Measurements from ENCODE around the gene ENO2. TPM values are rescaled to one million over a fixed set of nuclear protein-coding genes. Genes with fewer than 3 reads are reported as not detected.
"Not testable (repeated sequence)": the region's sequence is repeated elsewhere in the genome, so short reads cannot be mapped to it uniquely, and the experiment has no call there.

Gene ENO2
- 10 to 100 TPM; 13.0 to 25.3 (median 19.8) TPM for total RNA-seq

GRCh38 chr12:6914246-6914946, at the start of gene ENO2:
Gene ENO2, plus strand, starts transcription at chr12:6914580. Its CDS starts 1,253 bp downstream, at chr12:6915833.
- peak in 1 of 2 donors; percentile 61 for TF ChIP-seq POLR2A (IDR thresholded peaks at IDR 0.05)
- TF ChIP-seq, protein P1, sequence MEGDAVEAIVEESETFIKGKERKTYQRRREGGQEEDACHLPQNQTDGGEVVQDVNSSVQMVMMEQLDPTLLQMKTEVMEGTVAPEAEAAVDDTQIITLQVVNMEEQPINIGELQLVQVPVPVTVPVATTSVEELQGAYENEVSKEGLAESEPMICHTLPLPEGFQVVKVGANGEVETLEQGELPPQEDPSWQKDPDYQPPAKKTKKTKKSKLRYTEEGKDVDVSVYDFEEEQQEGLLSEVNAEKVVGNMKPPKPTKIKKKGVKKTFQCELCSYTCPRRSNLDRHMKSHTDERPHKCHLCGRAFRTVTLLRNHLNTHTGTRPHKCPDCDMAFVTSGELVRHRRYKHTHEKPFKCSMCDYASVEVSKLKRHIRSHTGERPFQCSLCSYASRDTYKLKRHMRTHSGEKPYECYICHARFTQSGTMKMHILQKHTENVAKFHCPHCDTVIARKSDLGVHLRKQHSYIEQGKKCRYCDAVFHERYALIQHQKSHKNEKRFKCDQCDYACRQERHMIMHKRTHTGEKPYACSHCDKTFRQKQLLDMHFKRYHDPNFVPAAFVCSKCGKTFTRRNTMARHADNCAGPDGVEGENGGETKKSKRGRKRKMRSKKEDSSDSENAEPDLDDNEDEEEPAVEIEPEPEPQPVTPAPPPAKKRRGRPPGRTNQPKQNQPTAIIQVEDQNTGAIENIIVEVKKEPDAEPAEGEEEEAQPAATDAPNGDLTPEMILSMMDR (IDR thresholded peaks at IDR 0.05): no peak
- Histone ChIP-seq H3K27ac (peak within 1 kb of the TSS; percentile 50 to 76 (median 76)), H3K27me3 (no peaks in the 10 kb centered on the region), H3K4me1 (peaks cover 26 to 32% of the 10 kb centered on the region in 2 donors), H3K36me3 (no peaks in the 10 kb centered on the region), H3K9me3 (no peaks in the 10 kb centered on the region), H3K4me3 (replicated peaks in 1 of 3) (peak within 1 kb of the TSS; percentile 24 to 61 (median 34))
- WGBS, 2 donors: 0 to 2% methylated on average over 16 to 35 of the region's 68 CpGs
- intact Hi-C loops (cut with DNase I): loop anchor here (5.0 kb wide), 1 partner anchor 42 kb away; the partner anchor contains the start of gene SPSB2
- peak; percentile 76 to 77 for DNase-seq

GRCh38 chr12:6865307-6865706, 49.1 kb upstream of the ENO2 start:
- intact Hi-C loops (cut with DNase I); H3K4me3 ChIP-seq (replicated peaks in 1 of 3); H3K27me3 ChIP-seq; H3K27ac ChIP-seq; H3K9me3 ChIP-seq; DNase-seq: not testable (repeated sequence)
- WGBS, 2 donors: 88 to 98% methylated on average over 5 of the region's 5 CpGs
- H3K36me3 ChIP-seq: peaks cover 49 to 50% of the 10 kb centered on the region in 2 donors
- H3K4me1 ChIP-seq: peaks cover 16 to 23% of the 10 kb centered on the region in 2 donors

DNA sequence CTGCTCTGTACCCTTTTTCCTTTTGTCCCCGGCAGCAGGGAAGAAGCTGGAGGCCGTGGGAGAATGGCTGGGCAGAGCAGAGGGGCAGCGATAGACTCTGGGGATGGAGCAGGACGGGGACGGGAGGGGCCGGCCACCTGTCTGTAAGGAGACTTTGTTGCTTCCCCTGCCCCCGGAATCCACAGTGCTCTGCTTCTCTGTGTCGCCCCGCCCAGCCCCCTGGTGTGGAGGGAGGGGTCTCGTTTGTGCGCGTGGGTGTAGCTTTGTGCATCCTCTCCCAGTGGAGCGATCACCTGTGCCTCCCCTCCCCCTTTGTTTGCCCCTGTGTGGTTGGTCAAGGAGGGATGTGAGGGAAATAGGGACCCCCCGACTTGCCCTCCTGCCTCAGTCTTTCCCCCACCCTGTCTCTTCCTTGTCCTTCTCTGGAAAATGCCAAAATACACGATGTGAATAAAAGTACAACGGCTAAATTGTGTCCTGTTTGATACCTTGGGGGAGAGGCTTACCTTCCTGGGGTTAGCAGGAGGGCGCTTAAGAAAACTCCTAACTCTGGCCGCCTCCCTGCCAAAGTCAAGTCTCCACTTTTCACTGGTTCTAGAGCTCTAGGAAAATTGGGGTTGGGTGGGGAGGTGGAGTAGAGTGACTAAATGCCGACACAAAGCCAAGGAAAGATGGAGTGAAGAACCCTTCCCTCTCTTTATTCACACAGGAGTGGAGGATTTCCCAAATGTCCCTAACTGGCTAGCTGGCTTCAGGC, 48.0 kb upstream of the ENO2 start:
- H3K4me1 ChIP-seq: peaks cover 17 to 28% of the 10 kb centered on the region in 2 donors
- peak overlapping the region in 1 of 3 donors; percentile 100 for H3K4me3 ChIP-seq (replicated peaks in 1 of 3)
- no peaks in the 10 kb centered on the region for H3K27me3 ChIP-seq
- peak overlapping the region in 2 of 3 donors; percentile 84 to 98 for H3K27ac ChIP-seq
- DNase-seq: no peak
- intact Hi-C loops (cut with DNase I): no loop called here
- peaks cover 42 to 45% of the 10 kb centered on the region in 2 donors for H3K36me3 ChIP-seq
- 77 to 78% methylated on average over 17 to 19 of the region's 19 CpGs for WGBS, 2 donors
- no peak for TF ChIP-seq POLR2A (IDR thresholded peaks at IDR 0.05)
- TF ChIP-seq, protein P1 (IDR thresholded peaks at IDR 0.05): no peak
- H3K9me3 ChIP-seq: no peaks in the 10 kb centered on the region

DNA sequence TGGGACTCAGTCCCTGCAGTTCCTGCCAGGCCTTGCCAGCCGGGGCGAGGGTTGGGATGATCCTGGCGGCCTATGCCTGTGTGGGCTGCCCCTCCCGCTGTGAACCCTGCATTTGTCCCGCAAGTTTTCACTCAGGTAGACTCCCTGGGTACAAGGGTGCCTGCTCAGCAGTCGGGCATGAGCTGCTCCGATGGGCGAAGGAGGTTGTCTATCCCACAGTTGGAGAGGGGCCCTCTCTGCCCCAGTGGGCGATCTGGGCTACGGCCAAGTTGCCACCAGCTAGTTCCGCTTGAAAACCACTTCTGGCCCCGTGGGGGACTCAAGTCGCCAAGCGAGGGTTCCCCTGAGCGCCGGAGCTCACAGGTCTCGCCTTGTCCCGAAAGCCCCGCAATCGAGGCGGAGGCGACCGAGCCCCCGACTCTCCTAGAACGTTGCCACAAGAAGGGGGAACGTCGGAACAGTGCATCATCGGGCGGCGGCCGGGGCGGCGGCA, 47.4 kb upstream of the ENO2 start:
- 0 to 3% methylated on average over 10 to 14 of the region's 33 CpGs for WGBS, 2 donors
- peak overlapping the region; percentile 84 to 98 (median 92) for H3K27ac ChIP-seq
- DNase-seq: no peak
- H3K9me3 ChIP-seq: no peaks in the 10 kb centered on the region
- H3K4me1 ChIP-seq: peaks cover 24 to 34% of the 10 kb centered on the region in 2 donors
- H3K27me3 ChIP-seq: no peaks in the 10 kb centered on the region
- H3K36me3 ChIP-seq: peaks cover 39 to 41% of the 10 kb centered on the region in 2 donors
- intact Hi-C loops (cut with DNase I): no loop called here
- H3K4me3 ChIP-seq (replicated peaks in 1 of 3): peak overlapping the region in 2 of 3 donors; percentile 46 to 100
- TF ChIP-seq POLR2A (IDR thresholded peaks at IDR 0.05): no peak
- TF ChIP-seq, protein P1 (IDR thresholded peaks at IDR 0.05): peak in 1 of 6 experiments; percentile 15

- Histone ChIP-seq H3K27me3 (no peaks in the 10 kb centered on the region), H3K4me3 (replicated peaks in 1 of 3) (peak within 1 kb of the TSS; percentile 61 to 100 (median 99)), H3K36me3 (peaks cover 32 to 37% of the 10 kb centered on the region in 2 donors), H3K27ac (peak within 1 kb of the TSS; percentile 84 to 98 (median 92)), H3K9me3 (no peaks in the 10 kb centered on the region), H3K4me1 (peaks cover 26 to 37% of the 10 kb centered on the region in 2 donors)
- DNase-seq: peak; percentile 80 to 81
- WGBS, 2 donors: 1% methylated on average over 38 of the region's 86 CpGs; no CpG with 5 or more reads in 1 of the 2 donors
- peak; percentile 95 to 99 for TF ChIP-seq POLR2A (IDR thresholded peaks at IDR 0.05)
- TF ChIP-seq, protein P1 (IDR thresholded peaks at IDR 0.05): no peak
- intact Hi-C loops (cut with DNase I): loop anchor here (2.0 kb wide), 1 partner anchor 71 kb away; no protein-coding TSS in a partner anchor
These were observed 46.8 kb upstream of the ENO2 start, which contains the start of gene TPI1 for GRCh38 chr12:6867413-6868210. Gene TPI1, plus strand, starts transcription at chr12:6867531. Its CDS starts 36 bp downstream, at chr12:6867567.

Data from thyroid gland (tissue), 4 donors.